Stomach smooth muscle (tissue), 2 donors: ENCODE results near the gene RPL3.
"Not testable (repeated sequence)": the region's sequence is repeated elsewhere in the genome, so short reads cannot be mapped to it uniquely, and the experiment has no call there.

Source experiments
- H3K27ac ChIP-seq: one replicate; pipeline ENCODE4 v1.7.0; 2013; ENCODE audit warnings: mild to moderate bottlenecking, low read length, inconsistent platforms
- H3K27me3 ChIP-seq, 2 donors: one replicate each; pipeline ENCODE4 v1.7.0; 2013; ENCODE audit warnings: low read length in 2 of 2; ENCODE audit not compliant: insufficient read depth in 2 of 2, control insufficient read depth in 1 of 2
- H3K36me3 ChIP-seq, 2 donors: one replicate each; pipeline ENCODE4 v1.7.0; 2013; ENCODE audit warnings: low read length in 2 of 2; ENCODE audit not compliant: control insufficient read depth in 2 of 2, insufficient read depth in 2 of 2
- H3K4me1 ChIP-seq: one replicate; pipeline ENCODE4 v1.7.0; 2013; ENCODE audit warnings: low read length; ENCODE audit not compliant: control insufficient read depth, insufficient read depth
- H3K4me3 ChIP-seq, 2 donors: one replicate each; pipeline ENCODE4 v1.7.0; 2013; ENCODE audit warnings: low read length in 2 of 2
- H3K9ac ChIP-seq, 2 donors: one replicate each; pipeline ENCODE4 v1.7.0; 2013; ENCODE audit warnings: low read length in 2 of 2, mild to moderate bottlenecking in 1 of 2
- H3K9me3 ChIP-seq, 2 donors: one replicate each; pipeline ENCODE4 v1.7.0; 2013; ENCODE audit warnings: low read length in 2 of 2; ENCODE audit not compliant: control insufficient read depth in 2 of 2
- donor health status: healthy.
- donor health status: Pancreatic carcinoma.

RPL3 gene

GRCh38 chr22:39360674-39361413, 41.4 kb upstream of the RPL3 start:
- H3K4me3 ChIP-seq = no peak overlapping the region
- no peaks in the 10 kb centered on the region for H3K27me3 ChIP-seq
- no peak overlapping the region for H3K9ac ChIP-seq
- H3K27ac ChIP-seq = no peak overlapping the region
- peaks cover 11% of the 10 kb centered on the region for H3K4me1 ChIP-seq
- no peaks in the 10 kb centered on the region for H3K9me3 ChIP-seq
- H3K36me3 ChIP-seq = no peaks in the 10 kb centered on the region

DNA sequence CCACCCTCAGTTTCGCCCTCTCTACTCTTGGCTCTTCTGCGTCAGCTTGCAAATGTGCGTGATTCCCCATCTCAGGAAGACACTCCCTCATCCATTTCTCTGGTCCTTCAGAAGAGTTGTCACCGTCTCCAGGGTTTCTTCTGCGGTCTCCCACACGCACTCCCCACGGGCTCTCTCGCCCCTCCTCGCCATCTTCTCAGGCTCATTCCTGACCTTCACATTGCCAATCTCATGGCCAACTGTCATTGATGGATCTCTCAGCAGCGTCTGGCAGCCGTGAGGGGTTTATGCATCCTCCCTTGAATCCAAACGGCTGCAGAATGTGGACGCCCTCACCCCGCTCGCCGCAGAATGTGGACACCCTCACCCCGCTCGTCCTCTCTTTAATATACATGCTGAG, 40.8 kb upstream of the RPL3 start:
- Histone ChIP-seq H3K27me3 (no peaks in the 10 kb centered on the region), H3K27ac (no peak overlapping the region), H3K36me3 (no peaks in the 10 kb centered on the region), H3K4me3 (no peak overlapping the region), H3K4me1 (peaks cover 10% of the 10 kb centered on the region), H3K9me3 (no peaks in the 10 kb centered on the region), H3K9ac (no peak overlapping the region)

GRCh38 chr22:39359659-39360195, 40.3 kb upstream of the RPL3 start:
- Histone ChIP-seq H3K27me3 (no peaks in the 10 kb centered on the region), H3K9ac (no peak overlapping the region), H3K4me3 (no peak overlapping the region), H3K36me3 (no peaks in the 10 kb centered on the region), H3K9me3 (no peaks in the 10 kb centered on the region), H3K27ac (no peak overlapping the region), H3K4me1 (peaks cover 6% of the 10 kb centered on the region)

DNA sequence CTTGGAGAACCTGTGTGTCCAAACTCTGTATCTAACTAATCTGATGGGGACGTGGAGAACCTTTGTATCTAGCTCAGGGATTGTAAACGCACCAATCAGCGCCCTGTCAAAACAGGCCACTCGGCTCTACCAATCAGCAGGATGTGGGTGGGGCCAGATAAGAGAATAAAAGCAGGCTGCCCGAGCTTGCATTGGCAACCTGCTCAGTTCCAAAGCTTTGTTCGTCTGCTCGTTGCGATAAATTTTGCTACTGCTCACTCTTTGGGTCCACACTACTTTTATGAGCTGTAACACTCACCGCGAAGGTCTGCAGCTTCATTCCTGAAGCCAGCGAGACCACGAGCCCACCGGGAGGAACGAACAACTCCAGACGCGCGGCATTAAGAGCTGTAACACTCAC, 38.8 kb upstream of the RPL3 start:
- H3K4me1 ChIP-seq, H3K36me3 ChIP-seq, H3K27me3 ChIP-seq: not testable (repeated sequence)

GRCh38 chr22:39357110-39358108, 38.0 kb upstream of the RPL3 start:
- H3K9ac ChIP-seq, H3K9me3 ChIP-seq, H3K27me3 ChIP-seq, H3K4me3 ChIP-seq, H3K27ac ChIP-seq, H3K36me3 ChIP-seq, H3K4me1 ChIP-seq: not testable (repeated sequence)

More for the DNA sequence above, 38.8 kb upstream of the RPL3 start:
- not testable (repeated sequence) for H3K9ac ChIP-seq, H3K4me3 ChIP-seq, H3K9me3 ChIP-seq, H3K27ac ChIP-seq

GRCh38 chr22:39356464-39356863, 37.0 kb upstream of the RPL3 start:
- H3K4me1 ChIP-seq = no peaks in the 10 kb centered on the region
- H3K36me3 ChIP-seq = no peaks in the 10 kb centered on the region
- H3K27ac ChIP-seq = no peak overlapping the region
- no peaks in the 10 kb centered on the region for H3K27me3 ChIP-seq
- no peaks in the 10 kb centered on the region for H3K9me3 ChIP-seq
- no peak overlapping the region for H3K9ac ChIP-seq
- H3K4me3 ChIP-seq = no peak overlapping the region

DNA sequence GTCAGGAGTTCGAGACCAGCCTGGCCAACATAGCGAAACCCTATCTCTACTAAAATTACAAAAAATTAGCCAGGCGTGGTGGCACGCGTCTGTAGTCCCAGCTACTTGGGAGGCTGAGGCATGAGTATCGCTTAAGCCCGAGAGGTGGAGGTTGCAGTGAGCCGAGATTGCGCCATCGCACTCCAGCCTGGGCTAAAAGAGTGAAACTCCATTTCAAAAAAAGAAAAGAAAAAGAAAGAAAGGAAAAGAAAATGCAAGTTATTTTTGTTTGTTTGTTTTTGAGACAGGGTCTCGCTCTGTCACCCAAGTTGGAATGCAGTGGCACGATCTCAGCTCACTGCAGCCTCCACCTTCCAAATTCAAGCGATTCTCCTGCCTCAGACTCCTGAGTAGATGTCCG, 36.4 kb upstream of the RPL3 start:
- not testable (repeated sequence) for H3K9ac ChIP-seq, H3K27me3 ChIP-seq, H3K9me3 ChIP-seq, H3K4me1 ChIP-seq, H3K4me3 ChIP-seq, H3K27ac ChIP-seq, H3K36me3 ChIP-seq

DNA sequence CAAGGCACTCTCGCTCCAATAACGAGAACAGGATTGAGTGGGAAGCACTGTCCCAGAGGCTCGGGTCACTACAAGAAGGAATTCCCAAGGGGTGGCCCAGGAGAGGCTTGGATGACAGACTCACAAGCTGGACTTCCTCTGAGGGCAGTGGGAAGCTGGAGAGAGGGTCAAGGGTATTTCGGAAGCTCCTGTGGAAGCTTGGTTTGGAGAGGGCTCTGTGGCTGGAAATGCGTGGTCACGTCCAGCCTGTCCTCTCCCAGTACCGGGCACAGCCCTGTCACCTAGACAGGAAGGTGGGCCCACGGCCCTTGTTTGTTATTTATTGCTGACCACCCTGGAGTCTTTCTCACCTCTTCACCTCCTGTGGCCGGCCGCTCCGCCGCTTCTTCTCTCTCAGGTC, 35.7 kb upstream of the RPL3 start:
- no peaks in the 10 kb centered on the region for H3K9me3 ChIP-seq
- H3K4me3 ChIP-seq = no peak overlapping the region
- no peak overlapping the region for H3K9ac ChIP-seq
- H3K36me3 ChIP-seq = no peaks in the 10 kb centered on the region
- H3K4me1 ChIP-seq = peaks cover 13% of the 10 kb centered on the region
- H3K27me3 ChIP-seq = no peaks in the 10 kb centered on the region
- H3K27ac ChIP-seq = no peak overlapping the region

- Histone ChIP-seq H3K9ac (no peak overlapping the region), H3K9me3 (no peaks in the 10 kb centered on the region), H3K27ac (no peak overlapping the region), H3K27me3 (no peaks in the 10 kb centered on the region), H3K4me1 (peaks cover 21% of the 10 kb centered on the region), H3K36me3 (no peaks in the 10 kb centered on the region), H3K4me3 (no peak overlapping the region)
Measured at GRCh38 chr22:39353346-39353745, 33.9 kb upstream of the RPL3 start.

DNA sequence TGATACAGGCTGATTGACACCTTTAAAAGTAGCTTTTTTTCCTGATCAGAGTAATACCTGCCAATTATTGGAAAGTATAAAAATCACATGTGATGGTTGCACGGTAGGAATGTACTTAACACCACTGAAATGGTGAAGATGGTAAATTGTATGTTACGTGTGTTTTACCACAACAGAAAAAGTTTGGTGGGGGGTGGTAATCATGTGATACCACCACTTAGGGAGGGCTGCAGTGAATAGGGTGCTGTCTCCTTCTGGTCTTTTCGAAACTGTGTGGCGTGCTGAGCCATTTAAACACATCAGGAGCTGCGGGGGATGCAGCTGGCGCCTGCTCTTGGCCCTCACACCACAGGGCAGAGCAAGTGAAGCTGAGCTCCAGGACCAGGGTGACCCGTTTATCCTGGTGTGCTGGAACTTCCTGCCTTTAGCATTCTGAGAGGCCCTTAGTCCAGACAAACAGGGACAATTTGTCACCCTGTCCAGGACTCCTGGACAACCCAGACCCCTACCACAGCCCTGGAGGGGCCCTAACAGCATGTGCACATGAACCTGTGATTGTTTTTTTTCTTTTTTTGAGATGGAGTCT, 33.0 kb upstream of the RPL3 start:
- H3K9ac ChIP-seq = no peak overlapping the region
- peaks cover 21% of the 10 kb centered on the region for H3K4me1 ChIP-seq
- no peak overlapping the region for H3K27ac ChIP-seq
- no peak overlapping the region for H3K4me3 ChIP-seq
- H3K27me3 ChIP-seq = no peaks in the 10 kb centered on the region
- no peaks in the 10 kb centered on the region for H3K9me3 ChIP-seq
- H3K36me3 ChIP-seq = no peaks in the 10 kb centered on the region
